Ascending aorta (tissue), 2 donors: ENCODE data around the gene KRTAP1-5. TPM values are rescaled to one million over a fixed set of nuclear protein-coding genes. Genes with fewer than 3 reads are reported as not detected.
"Not testable (repeated sequence)": the region's sequence is repeated elsewhere in the genome, so short reads cannot be mapped to it uniquely, and the experiment has no call there.

Experiments
- DNase-seq, 2 donors: peaks; one replicate each; pipeline ENCODE4 v3.0.0-alpha.2; 2019; ENCODE audit warnings: low spot score in 2 of 2
- H3K27ac ChIP-seq, 2 donors: fragments of 200-600 bp; sonication (generic); one replicate each; pipeline ENCODE4 v1.5.1; 2016 to 2017; ENCODE audit warnings: mild to moderate bottlenecking in 1 of 2
- H3K27me3 ChIP-seq: fragments of 200-600 bp; sonication (generic); one replicate; pipeline ENCODE4 v1.5.1; 2017
- H3K36me3 ChIP-seq, 2 donors: fragments of 200-600 bp; sonication (generic); one replicate each; pipeline ENCODE4 v1.5.1; 2016
- H3K4me1 ChIP-seq, 2 donors: fragments of 200-600 bp; sonication (generic); one replicate each; pipeline ENCODE4 v1.5.1; 2016 to 2017; ENCODE audit warnings: mild to moderate bottlenecking in 1 of 2
- H3K4me3 ChIP-seq, 2 donors: fragments of 200-600 bp; sonication (generic); one replicate each; pipeline ENCODE4 v1.5.1; 2016 to 2017; ENCODE audit warnings: mild to moderate bottlenecking in 1 of 2
- H3K9me3 ChIP-seq, 2 donors: fragments of 200-600 bp; sonication (generic); one replicate each; pipeline ENCODE4 v1.5.1; 2016
- CTCF ChIP-seq, 3 experiments: fragments of 200-600 bp in 2 of 3; fragments of 450-650 bp in 1 of 3; sonication (generic) in 2 of 3; IDR thresholded peaks; one replicate each; pipeline ENCODE4 v1.5.1; 2016 to 2019; ENCODE audit warnings: antibody characterized with exemption in 3 of 3, mild to moderate bottlenecking in 1 of 3, moderate library complexity in 1 of 3
- intact Hi-C: fragments of 100-400 bp; cut with DNase I; formaldehyde crosslinking; loops from one replicate; pipeline ENCODE4 v1.15.1; 2023
- total RNA-seq: library from RNA; depleted of rRNA; stranded (reverse); fragments of >200 nt; gene quantifications from one replicate; pipeline ENCODE4 v1.1.0, GENCODE V29; 2016

Gene KRTAP1-5
- total RNA-seq, 1 donor from 2014 or later = not detected

DNA sequence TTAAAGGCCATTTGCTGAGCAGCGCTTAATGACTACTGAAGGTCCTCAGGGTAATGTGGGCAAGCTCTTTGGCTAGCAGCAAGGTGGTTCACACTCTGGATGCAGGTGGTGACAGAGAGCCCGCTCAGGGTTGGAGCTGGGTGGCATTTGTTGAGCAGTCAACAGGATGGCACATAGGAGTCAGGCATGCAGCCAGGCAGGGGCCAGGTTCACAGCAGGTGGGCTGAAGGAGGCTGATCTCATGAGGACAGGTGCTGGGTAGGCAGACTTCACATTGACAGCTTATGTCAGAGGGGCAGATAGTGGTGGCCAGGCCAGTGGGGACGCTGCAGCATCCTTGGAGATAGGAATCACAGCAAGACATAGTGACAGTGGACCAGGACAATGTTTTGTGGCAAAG, 22.6 kb downstream of the KRTAP1-5 start:
- intact Hi-C loops = no loop called here
- H3K4me1 ChIP-seq = no peaks in the 10 kb centered on the region
- no peaks in the 10 kb centered on the region for H3K36me3 ChIP-seq
- no peak overlapping the region for H3K27ac ChIP-seq
- H3K9me3 ChIP-seq = no peaks in the 10 kb centered on the region
- no peak for TF ChIP-seq CTCF (IDR thresholded peaks at IDR 0.05)
- H3K27me3 ChIP-seq = no peaks in the 10 kb centered on the region
- no peak overlapping the region for H3K4me3 ChIP-seq
- DNase-seq = no peak

- intact Hi-C loops = no loop called here
- no peak overlapping the region for H3K27ac ChIP-seq
- H3K36me3 ChIP-seq = no peaks in the 10 kb centered on the region
- TF ChIP-seq CTCF (IDR thresholded peaks at IDR 0.05) = no peak
- H3K4me3 ChIP-seq = no peak overlapping the region
- H3K4me1 ChIP-seq = no peaks in the 10 kb centered on the region
- DNase-seq = no peak
- no peaks in the 10 kb centered on the region for H3K27me3 ChIP-seq
- H3K9me3 ChIP-seq = no peaks in the 10 kb centered on the region
Observed at GRCh38 chr17:41003926-41004325, 23.1 kb downstream of the KRTAP1-5 start.

DNA sequence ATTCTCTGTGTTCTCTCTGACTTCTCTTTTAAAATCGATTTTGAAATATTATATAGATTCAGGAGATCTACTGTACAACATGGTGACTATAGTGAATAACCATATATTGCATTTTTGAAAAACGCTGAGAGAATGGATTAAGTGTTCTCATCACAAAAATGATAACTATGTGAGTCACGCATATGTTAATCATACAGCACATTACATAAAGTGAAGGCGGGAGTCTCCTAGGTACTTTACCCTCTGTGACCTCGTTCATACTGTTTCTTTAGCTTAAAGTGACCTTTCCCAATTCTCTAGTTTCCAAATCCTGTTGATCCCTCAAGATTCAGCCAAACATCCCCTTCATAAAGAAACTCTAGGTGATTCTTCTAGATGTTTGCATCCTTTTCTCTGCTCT, 24.2 kb downstream of the KRTAP1-5 start:
- H3K27ac ChIP-seq = no peak overlapping the region

DNA sequence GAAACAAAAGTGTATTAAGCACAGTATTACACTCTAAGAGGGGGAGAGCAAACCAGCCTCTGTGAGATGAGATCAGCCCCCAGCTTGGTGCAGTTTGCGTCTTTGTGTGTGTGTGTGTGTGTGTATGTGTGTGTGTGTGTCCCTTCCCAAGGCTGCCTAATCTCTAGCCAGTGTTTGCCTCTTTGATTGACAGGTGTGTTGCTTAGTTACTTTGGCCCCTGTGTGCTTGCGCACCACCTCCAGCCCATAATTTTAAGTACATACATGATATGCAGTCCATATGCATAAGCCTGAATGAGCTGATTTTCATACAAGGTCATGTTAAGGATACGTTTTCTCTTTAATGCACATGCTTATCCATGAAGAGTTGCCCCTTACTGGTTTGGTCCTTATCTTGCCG, 25.2 kb downstream of the KRTAP1-5 start:
- intact Hi-C loops = no loop called here

More for the DNA sequence above, 24.2 kb downstream of the KRTAP1-5 start:
- no peaks in the 10 kb centered on the region for H3K36me3 ChIP-seq
- TF ChIP-seq CTCF (IDR thresholded peaks at IDR 0.05) = no peak
- no peak overlapping the region for H3K4me3 ChIP-seq
- H3K4me1 ChIP-seq = no peaks in the 10 kb centered on the region
- H3K27me3 ChIP-seq = no peaks in the 10 kb centered on the region
- H3K9me3 ChIP-seq = no peaks in the 10 kb centered on the region
- no peak for DNase-seq
- intact Hi-C loops = no loop called here

DNA sequence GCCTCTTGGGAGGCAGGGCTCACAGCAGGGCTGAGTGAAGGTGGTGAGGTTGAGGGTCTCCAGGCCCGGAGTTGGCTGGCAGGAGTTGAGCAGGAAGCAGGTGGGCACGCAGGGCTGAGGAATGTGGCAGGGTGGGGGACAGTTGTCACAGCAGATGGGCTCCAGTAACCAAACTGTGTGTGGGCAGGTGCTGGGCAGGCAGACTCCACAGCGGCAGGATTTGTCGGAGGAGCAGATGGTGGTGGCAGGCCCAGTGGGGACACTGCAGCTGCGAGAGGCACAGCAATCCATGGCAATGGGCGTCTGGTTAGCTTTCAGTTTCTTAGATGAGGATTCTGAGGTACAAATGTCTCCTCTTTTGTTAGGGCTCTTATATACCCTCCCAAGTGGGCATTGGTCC, 27.4 kb downstream of the KRTAP1-5 start, which contains the start of gene KRTAP3-2:
Gene KRTAP3-2, minus strand, starts transcription at position 344 of the 400 bp plus-strand sequence. Its CDS starts 53 bp downstream, at position 291.
- H3K27ac ChIP-seq, H3K36me3 ChIP-seq, H3K4me3 ChIP-seq, intact Hi-C loops, H3K9me3 ChIP-seq, DNase-seq, H3K27me3 ChIP-seq, H3K4me1 ChIP-seq: not testable (repeated sequence)

More for the DNA sequence above, 25.2 kb downstream of the KRTAP1-5 start:
- H3K4me1 ChIP-seq = no peaks in the 10 kb centered on the region
- TF ChIP-seq CTCF (IDR thresholded peaks at IDR 0.05) = no peak
- no peak for DNase-seq
- no peaks in the 10 kb centered on the region for H3K36me3 ChIP-seq
- no peaks in the 10 kb centered on the region for H3K27me3 ChIP-seq
- H3K4me3 ChIP-seq = no peak overlapping the region
- H3K9me3 ChIP-seq = no peaks in the 10 kb centered on the region
- H3K27ac ChIP-seq = no peak overlapping the region

GRCh38 chr17:40997361-40997760, 29.6 kb downstream of the KRTAP1-5 start:
- Histone ChIP-seq H3K27ac (no peak overlapping the region), H3K9me3 (no peaks in the 10 kb centered on the region), H3K4me1 (no peaks in the 10 kb centered on the region), H3K36me3 (no peaks in the 10 kb centered on the region), H3K4me3 (no peak overlapping the region), H3K27me3 (no peaks in the 10 kb centered on the region)
- intact Hi-C loops = no loop called here
- DNase-seq = no peak
- TF ChIP-seq CTCF (IDR thresholded peaks at IDR 0.05) = no peak
